Endothelial cell of umbilical vein (primary cell): ENCODE data around the gene MACROD2. TPM values are rescaled to one million over a fixed set of nuclear protein-coding genes. Genes with fewer than 3 reads are reported as not detected.

ENCODE experiments used
- BruUV-seq: library from RNA; stranded (reverse); fragments of 400-500 nt; replicated peaks from 2 replicates; lab custom pipeline; 2021; lab: Mats Ljungman, UMichigan
- CTCF ChIA-PET: fragments of 300-600, 350-600 bp; sonication (Branson Sonifier 250); formaldehyde crosslinking; loops from one replicate; lab custom pipeline; 2021; ENCODE audit warnings: antibody characterized with exemption, inconsistent platforms; lab: Charles Lee
- POLR2A ChIA-PET: fragments of 300-600, 350-600 bp; sonication (Branson Sonifier 250); formaldehyde crosslinking; loops from one replicate; lab custom pipeline; 2021; ENCODE audit warnings: antibody characterized with exemption, inconsistent platforms; lab: Charles Lee
- DNase-seq: peaks from one replicate; pipeline ENCODE4 v3.0.0-alpha.2; 2011; ENCODE audit warnings: low read depth, low spot score
- FAIRE-seq: peaks from 2 replicates; lab custom pipeline; 2011; peaks lifted over from hg19 to GRCh38; lab: Jason Lieb, UNC
- H2AFZ ChIP-seq: 2 replicates; pipeline ENCODE4 v1.6.0; 2012; ENCODE audit warnings: low read depth, low read length, control low read depth, inconsistent platforms
- H3K27ac ChIP-seq: 2 replicates; pipeline ENCODE4 v1.5.1; 2011; ENCODE audit warnings: low read depth, mild to moderate bottlenecking, control low read depth, low read length, moderate library complexity; ENCODE audit not compliant: insufficient read depth
- H3K27me3 ChIP-seq, 2 experiments: 2 replicates each; pipeline versions ENCODE4 v1.6.0 to v1.6.1; 2011; ENCODE audit warnings: low read length in 2 of 2, mixed read lengths in 1 of 2; ENCODE audit not compliant: control insufficient read depth in 2 of 2, insufficient read depth in 2 of 2
- H3K36me3 ChIP-seq, 2 experiments: 2 replicates in 1 of 2; 3 replicates in 1 of 2; pipeline ENCODE4 v1.5.1; 2011; ENCODE audit warnings: low read length in 2 of 2, mild to moderate bottlenecking in 1 of 2, moderate library complexity in 1 of 2; ENCODE audit not compliant: control insufficient read depth in 2 of 2, insufficient read depth in 2 of 2; ENCODE audit errors: extremely low read depth in 1 of 2
- H3K4me1 ChIP-seq: 3 replicates; pipeline ENCODE4 v1.5.1; 2011; ENCODE audit warnings: mild to moderate bottlenecking, low read length; ENCODE audit not compliant: control insufficient read depth, insufficient read depth; ENCODE audit errors: extremely low read depth
- H3K4me2 ChIP-seq: 2 replicates; pipeline ENCODE4 v1.6.1; 2011; ENCODE audit warnings: low read length, control low read depth, mixed read lengths; ENCODE audit not compliant: insufficient read depth
- H3K4me3 ChIP-seq, 3 experiments: fragments of 200-600 bp in 1 of 3; sonication (generic), shearing (Covaris generic) in 1 of 3; replicated peaks in 1 of 3; 2 replicates each; pipeline ENCODE4 v1.5.1; 2011 to 2016; ENCODE audit warnings: control low read depth in 3 of 3, low read length in 3 of 3, mild to moderate bottlenecking in 2 of 3, inconsistent platforms in 1 of 3, low read depth in 1 of 3, moderate library complexity in 1 of 3; ENCODE audit not compliant: insufficient read depth in 1 of 3
- H3K79me2 ChIP-seq: 2 replicates; pipeline ENCODE4 v1.6.0; 2012; ENCODE audit warnings: low read length, inconsistent platforms; ENCODE audit not compliant: control insufficient read depth, insufficient read depth
- H3K9ac ChIP-seq: replicated peaks from 2 replicates; pipeline ENCODE3; 2011; ENCODE audit warnings: low read length, control low read depth; ENCODE audit not compliant: insufficient read depth; ENCODE audit errors: extremely low read depth
- H3K9me1 ChIP-seq: replicated peaks from 3 replicates; pipeline ENCODE4 v1.6.0; 2011; ENCODE audit warnings: mild to moderate bottlenecking, low read length; ENCODE audit not compliant: control insufficient read depth, insufficient read depth; ENCODE audit errors: extremely low read depth
- H3K9me3 ChIP-seq: replicated peaks from 2 replicates; pipeline ENCODE4 v1.5.1; 2012; ENCODE audit warnings: low read length, inconsistent platforms; ENCODE audit not compliant: control insufficient read depth, insufficient read depth
- H4K20me1 ChIP-seq: replicated peaks from 2 replicates; pipeline ENCODE3; 2011; ENCODE audit warnings: mild to moderate bottlenecking, low read length; ENCODE audit not compliant: control insufficient read depth, insufficient read depth; ENCODE audit errors: extremely low read depth
- EZH2 ChIP-seq: IDR thresholded peaks from 2 replicates; pipeline ENCODE4 v1.6.1; 2012; ENCODE audit warnings: borderline replicate concordance, low read depth, mild to moderate bottlenecking, moderate library complexity, low read length, inconsistent platforms; ENCODE audit not compliant: severe bottlenecking
- FOS ChIP-seq: IDR thresholded peaks from 2 replicates; pipeline ENCODE4 v1.6.1; 2011; ENCODE audit warnings: mild to moderate bottlenecking, low read length, moderate library complexity, borderline replicate concordance; ENCODE audit not compliant: insufficient read depth
- POLR2A ChIP-seq: IDR thresholded peaks from 2 replicates; pipeline ENCODE4 v1.6.1; 2012; ENCODE audit warnings: low read depth, mild to moderate bottlenecking, control low read depth, low read length
- POLR2AphosphoS5 ChIP-seq: IDR thresholded peaks from 2 replicates; pipeline ENCODE4 v1.6.1; 2012; ENCODE audit warnings: low read depth, mild to moderate bottlenecking, control low read depth, low read length, moderate library complexity; ENCODE audit not compliant: insufficient read depth
- dilution Hi-C: fragments of 300-500 bp; cut with MboI; formaldehyde crosslinking; loops from one replicate; pipeline ENCODE4 v1.15.0; 2019; ENCODE audit warnings: low sequenced_read_pairs; ENCODE audit not compliant: extremely low pct_ligation_motif_present
- intact Hi-C: fragments of 100-400 bp; cut with micrococcal nuclease; formaldehyde crosslinking; loops from one replicate; pipeline ENCODE4 v1.10.0; 2022
- polyA plus RNA-seq, 4 experiments: library from polyadenylated mRNA; depleted of rRNA in 3 of 4; stranded (reverse) in 3 of 4; unstranded in 1 of 4; fragments of >200 nt; gene quantifications; 2 replicates each; pipeline versions ENCODE4 v1.2.1 to v1.2.3, GENCODE V29; 2011 to 2012; ENCODE audit warnings: missing spikeins in 1 of 4
- total RNA-seq: library from RNA; stranded (reverse); gene quantifications from 2 replicates; pipeline ENCODE4 v1.2.3, GENCODE V29; 2021
- TF ChIP-seq, protein P1 (sequence below): IDR thresholded peaks from 2 replicates; pipeline ENCODE4 v1.6.1; 2011; ENCODE audit not compliant: insufficient read depth, insufficient read length

MACROD2 gene
- total and polyA plus RNA-seq, 2 donors (not counting 3 experiments of a cell fraction or from before 2014, with no cell fraction given) = 0.11 to 0.73 TPM

- Histone ChIP-seq H3K9me3 (no peaks in the 10 kb centered on the region), H2AFZ (no peak overlapping the region), H4K20me1 (no peaks in the 10 kb centered on the region), H3K4me3 (no peak overlapping the region), H3K36me3 (no peaks in the 10 kb centered on the region), H3K4me1 (no peaks in the 10 kb centered on the region), H3K4me2 (no peak overlapping the region), H3K27ac (no peak overlapping the region), H3K27me3 (peaks cover 0 to 4% of the 10 kb centered on the region in 2 experiments), H3K79me2 (no peaks in the 10 kb centered on the region), H3K9ac (no peak overlapping the region), H3K9me1 (no peaks in the 10 kb centered on the region)
- BruUV-seq = no TSS peak
- intact Hi-C loops (no loop called here), dilution Hi-C loops (no loop called here)
- no peak for TF ChIP-seq POLR2A
- TF ChIP-seq, protein P1, sequence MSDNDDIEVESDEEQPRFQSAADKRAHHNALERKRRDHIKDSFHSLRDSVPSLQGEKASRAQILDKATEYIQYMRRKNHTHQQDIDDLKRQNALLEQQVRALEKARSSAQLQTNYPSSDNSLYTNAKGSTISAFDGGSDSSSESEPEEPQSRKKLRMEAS = no peak
- no peak for TF ChIP-seq POLR2AphosphoS5
- no peak for TF ChIP-seq FOS
- ChIA-PET POLR2A (no interaction called here), CTCF (interaction anchor here (1.6 kb wide), 1 partner anchor 12 kb away, joined by 5 read pairs; no protein-coding TSS in a partner anchor)
- FAIRE-seq = no peak
- DNase-seq = no peak
Measured at GRCh38 chr20:14765370-14765701, 770.0 kb downstream of the MACROD2 start.

DNA sequence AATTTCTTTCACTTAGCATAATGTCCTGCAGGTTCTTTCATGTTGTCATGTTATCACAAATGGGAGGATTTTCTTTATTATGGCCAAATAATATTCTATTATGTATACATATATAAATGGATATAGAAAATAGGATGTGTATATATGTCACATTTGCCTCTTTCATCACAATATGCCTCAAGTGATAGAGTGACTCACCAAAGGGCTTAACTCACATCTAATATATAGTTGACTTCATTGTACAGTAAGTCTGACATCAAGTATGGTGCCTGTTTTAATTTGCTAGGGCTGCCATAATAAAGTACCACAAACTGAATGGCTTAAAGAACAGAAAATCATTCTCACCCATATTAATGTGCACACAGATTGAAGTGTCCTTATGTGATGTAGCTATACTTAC is 778.2 kb downstream of the MACROD2 start:
- Histone ChIP-seq H3K9ac (no peak overlapping the region), H3K36me3 (no peaks in the 10 kb centered on the region), H3K79me2 (no peaks in the 10 kb centered on the region), H3K27ac (no peak overlapping the region), H3K4me3 (no peak overlapping the region), H2AFZ (no peak overlapping the region), H3K4me1 (no peaks in the 10 kb centered on the region), H3K27me3 (peaks cover 0 to 2% of the 10 kb centered on the region in 2 experiments), H3K9me3 (no peaks in the 10 kb centered on the region), H3K9me1 (no peaks in the 10 kb centered on the region), H3K4me2 (no peak overlapping the region), H4K20me1 (no peaks in the 10 kb centered on the region)
- intact Hi-C loops = no loop called here
- DNase-seq (no peak), FAIRE-seq (no peak)
- BruUV-seq = no TSS peak
- ChIA-PET CTCF (interaction anchor here (1.3 kb wide), 1 partner anchor 20 kb away, joined by 3 read pairs; no protein-coding TSS in a partner anchor), POLR2A (no interaction called here)
- dilution Hi-C loops = no loop called here
- TF ChIP-seq EZH2 (no peak), FOS (no peak)
